Stimulated activated CD8-positive, alpha-beta memory T cell treated with anti-CD3 and anti-CD28 coated beads, Interleukin-7, amount 100 ng/mL, for 1 hour (primary cell): ENCODE results near the gene ZSWIM5.

Source experiments
- DNase-seq, 2 donors: peaks; one replicate each; pipeline ENCODE4 v3.0.0-alpha.2; 2020; ENCODE audit warnings: low read depth in 2 of 2

The ZSWIM5 gene

DNA sequence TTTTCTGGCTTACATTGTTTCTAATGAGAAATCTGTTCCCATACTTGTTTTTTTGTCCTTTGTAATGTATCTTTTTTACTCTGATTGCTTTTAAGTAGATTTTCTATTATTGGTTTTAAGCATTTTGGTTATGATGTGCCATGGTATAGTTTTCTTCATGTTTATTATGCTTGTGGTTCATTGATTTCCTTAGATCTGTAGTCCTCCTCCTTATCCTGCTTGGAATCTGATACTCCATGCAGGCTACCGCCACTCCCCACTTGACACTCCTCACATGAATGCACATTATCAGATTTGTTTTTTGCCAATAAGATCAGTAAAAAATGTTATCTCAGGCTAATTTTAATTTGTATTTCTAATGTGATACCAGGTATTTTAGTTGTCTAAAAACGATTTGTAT lies 173.6 kb downstream of the ZSWIM5 start:
- DNase-seq: no peak

DNA sequence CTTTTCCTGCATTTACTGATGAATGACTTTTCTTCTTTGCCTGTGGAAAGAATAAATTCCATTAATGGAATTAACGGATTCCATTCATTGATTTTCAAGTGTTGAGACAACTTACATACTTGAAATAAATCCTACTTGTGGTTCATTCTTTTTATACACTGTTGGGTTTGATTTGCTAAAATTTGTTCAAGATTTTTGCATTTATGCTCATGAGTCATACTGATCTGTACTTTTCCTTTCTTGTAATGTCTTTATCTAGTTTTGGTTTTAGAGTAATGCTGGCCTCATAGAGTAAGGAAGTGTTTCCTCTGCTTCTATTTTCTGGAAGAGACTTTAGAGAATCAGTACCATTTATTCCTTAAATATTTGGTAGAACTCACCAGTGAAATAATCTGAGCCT lies 180.0 kb downstream of the ZSWIM5 start:
- DNase-seq: no peak

DNA sequence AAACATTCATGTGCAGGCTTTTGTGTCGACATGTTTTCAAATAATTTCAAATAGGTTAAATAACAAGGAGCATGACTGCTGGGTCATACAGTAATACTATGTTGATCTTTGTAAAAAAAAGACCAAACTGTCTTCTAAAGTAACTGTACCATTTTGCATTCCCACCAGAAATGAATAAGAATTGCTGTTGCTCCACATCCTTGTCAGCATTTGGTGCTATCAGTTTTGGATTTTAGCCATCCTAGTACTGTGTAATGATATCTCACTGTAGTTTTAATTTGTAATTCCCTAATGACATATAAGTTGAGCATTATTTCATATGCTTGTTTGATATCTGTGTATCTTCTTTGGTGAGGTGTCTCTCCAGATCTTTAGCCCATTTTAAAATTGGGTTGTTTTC lies 182.7 kb downstream of the ZSWIM5 start:
- no peak for DNase-seq

DNA sequence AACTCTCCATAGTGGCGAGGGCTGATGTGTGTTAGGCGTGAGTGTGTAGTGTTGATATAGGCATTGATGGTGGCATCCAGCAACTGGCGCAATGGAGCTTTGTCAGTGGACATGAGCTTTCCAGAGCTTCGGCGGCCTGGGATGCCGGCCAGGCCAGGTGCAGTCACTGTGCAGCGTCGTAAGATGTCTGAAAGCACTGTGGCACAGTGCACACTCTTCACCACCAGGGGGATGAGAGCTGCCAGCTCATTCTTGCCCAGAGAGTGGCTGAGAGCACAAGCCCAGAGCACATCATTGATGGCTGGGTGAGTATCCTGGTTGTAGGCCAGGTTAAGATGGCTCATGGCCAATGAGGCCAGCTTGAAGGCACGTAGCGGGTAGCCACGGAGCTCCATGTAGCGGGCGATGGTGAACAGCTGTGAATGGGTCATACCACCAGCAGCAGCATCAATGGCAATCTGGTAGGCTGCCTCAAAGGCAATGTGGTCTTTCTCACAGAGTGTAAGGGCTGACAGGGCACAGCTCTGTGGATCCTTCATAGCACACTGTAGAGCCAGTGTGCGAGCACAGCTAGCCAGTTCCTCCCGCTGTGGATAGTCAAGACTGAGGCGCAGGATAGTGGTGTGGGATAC lies 187.7 kb downstream of the ZSWIM5 start:
- no peak for DNase-seq

DNA sequence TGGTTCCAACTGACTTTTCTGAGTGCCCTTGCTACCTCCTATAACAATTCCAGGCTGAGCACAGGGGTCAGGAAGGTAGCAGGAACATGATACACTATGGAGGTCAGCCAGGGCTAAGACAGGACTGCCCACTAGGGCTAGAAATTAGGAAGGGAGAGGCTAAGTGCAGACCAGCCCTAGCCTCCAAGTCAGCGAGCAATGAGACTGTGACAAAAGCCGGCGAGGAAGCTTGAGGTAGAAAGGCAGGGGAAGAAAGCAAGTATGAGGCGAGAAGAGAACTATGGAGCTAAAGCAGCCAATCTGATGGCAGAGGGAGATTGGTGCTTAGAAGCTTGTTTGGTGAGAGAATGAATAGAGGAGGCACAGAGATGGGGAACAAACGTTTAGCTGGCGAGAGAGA lies 189.6 kb downstream of the ZSWIM5 start:
- DNase-seq: no peak

DNA sequence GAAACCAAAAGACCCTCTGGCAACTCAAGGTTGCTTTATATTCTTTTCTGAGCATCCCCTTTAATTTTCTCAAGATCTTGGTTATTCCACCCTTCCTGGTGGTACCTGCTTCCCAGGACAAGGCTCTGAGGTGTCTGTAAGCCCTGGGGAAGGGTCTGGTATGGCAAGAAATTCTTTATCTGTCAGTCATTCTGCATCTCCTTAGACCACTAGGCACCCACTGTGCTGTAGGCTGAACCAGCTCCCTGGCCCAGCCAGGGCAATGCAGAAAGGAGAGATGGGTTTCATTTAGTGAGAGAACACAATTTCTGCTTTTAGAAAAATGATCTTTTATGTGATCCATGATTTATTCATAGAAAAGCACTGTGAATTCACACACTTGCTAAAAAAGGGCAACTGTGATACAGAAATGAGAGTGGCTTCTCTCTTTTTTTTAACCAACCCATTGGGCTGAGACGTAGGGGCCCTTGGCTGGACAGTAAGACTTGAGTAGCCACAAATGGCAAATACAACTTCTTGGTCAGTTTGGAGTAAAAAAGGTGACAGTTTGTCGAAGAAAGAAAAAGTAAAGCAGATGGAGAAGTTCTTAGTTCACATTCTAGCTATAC lies 190.2 kb downstream of the ZSWIM5 start:
- no peak for DNase-seq

DNA sequence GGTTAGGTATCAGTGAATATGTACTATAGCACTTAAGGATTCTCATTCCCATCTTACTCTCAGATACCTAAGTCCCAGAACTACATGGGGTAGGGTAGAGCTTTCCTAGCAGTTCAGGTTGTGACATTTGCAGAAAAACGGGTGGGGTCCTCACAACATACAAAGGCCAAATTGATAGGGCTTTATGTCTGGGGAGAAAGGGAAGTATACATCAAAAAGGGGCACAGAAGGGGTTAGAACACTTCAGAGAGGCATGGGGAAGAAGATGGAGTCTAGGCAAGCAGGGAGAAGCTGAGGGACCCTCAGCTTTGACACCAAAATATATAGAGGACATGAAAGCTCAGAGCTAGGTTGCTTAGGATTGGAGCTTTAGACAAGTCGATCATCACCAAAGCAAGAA lies 190.7 kb downstream of the ZSWIM5 start:
- no peak for DNase-seq

DNA sequence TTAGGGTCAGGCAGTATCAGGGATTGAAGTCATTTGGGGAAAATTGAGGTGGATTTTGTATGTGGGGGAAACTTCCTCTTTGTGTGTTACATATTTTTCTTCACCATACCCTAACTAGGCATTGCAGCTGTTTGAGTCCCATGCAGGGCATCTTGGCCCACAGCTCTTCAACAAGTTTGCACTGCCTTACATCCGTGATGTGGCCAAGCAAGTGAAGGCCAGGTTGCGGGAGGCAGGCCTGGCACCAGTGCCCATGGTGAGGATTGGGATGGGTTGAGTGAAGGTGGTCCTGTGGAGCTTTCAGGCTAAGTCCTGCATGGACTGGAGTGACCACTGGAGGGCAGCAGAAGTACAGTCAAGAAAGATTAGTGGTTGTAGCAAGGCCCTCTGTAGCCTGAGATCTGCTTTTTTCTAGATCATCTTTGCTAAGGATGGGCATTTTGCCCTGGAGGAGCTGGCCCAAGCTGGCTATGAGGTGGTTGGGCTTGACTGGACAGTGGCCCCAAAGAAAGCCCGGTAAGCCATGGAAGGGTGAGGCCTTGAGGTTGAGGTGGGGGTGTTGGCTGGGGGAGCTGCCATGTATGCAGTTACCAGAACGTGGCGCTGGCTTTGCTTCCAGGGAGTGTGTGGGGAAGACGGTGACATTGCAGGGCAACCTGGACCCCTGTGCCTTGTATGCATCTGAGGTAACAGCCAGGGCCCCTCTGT lies 191.9 kb downstream of the ZSWIM5 start:
- DNase-seq: peak; percentile 57 to 62

DNA sequence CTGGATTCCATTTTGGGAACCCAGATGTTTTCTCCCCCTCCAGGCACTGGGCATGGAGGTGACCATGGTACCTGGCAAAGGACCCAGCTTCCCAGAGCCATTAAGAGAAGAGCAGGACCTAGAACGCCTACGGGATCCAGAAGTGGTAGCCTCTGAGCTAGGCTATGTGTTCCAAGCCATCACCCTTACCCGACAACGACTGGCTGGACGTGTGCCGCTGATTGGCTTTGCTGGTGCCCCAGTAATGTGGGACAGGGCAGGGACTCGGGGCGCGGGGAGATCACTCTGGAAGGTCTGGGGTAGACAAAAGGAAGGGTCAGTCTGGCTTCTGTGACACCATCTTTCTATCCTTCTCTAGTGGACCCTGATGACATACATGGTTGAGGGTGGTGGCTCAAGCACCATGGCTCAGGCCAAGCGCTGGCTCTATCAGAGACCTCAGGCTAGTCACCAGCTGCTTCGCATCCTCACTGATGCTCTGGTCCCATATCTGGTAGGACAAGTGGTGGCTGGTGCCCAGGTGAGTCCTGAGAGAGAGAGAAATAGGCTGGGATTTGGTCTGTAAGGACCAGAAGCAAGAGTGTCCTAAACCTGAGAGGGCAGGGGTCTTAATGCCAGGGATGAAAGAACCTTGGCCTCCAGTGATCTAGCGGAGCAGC lies 192.7 kb downstream of the ZSWIM5 start:
- DNase-seq: no peak

DNA sequence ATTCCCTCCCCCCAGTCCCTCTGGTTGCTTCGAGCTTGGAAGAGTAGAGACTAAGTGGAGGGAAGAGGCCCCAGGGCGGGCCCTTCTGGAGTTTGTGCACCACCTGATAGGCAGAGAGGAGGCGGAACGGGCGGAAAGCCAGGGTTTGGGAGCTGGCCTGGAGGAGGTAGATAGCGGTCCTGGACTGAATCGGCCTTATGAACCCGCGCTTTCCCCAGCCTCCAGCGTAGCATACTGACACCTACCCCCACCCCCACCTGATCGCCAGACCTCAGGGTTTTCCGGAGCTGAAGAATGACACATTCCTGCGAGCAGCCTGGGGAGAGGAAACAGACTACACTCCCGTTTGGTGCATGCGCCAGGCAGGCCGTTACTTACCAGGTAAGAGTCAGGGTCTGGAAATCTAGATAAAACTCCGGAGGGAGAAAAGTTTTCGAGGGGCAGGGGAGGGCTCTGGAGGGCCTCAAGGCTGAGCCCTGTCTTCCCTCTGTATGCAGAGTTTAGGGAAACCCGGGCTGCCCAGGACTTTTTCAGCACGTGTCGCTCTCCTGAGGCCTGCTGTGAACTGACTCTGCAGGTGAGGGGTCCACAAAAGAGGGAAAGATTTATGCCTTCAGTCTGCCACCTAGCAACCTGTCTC lies 193.6 kb downstream of the ZSWIM5 start:
- no peak for DNase-seq

DNA sequence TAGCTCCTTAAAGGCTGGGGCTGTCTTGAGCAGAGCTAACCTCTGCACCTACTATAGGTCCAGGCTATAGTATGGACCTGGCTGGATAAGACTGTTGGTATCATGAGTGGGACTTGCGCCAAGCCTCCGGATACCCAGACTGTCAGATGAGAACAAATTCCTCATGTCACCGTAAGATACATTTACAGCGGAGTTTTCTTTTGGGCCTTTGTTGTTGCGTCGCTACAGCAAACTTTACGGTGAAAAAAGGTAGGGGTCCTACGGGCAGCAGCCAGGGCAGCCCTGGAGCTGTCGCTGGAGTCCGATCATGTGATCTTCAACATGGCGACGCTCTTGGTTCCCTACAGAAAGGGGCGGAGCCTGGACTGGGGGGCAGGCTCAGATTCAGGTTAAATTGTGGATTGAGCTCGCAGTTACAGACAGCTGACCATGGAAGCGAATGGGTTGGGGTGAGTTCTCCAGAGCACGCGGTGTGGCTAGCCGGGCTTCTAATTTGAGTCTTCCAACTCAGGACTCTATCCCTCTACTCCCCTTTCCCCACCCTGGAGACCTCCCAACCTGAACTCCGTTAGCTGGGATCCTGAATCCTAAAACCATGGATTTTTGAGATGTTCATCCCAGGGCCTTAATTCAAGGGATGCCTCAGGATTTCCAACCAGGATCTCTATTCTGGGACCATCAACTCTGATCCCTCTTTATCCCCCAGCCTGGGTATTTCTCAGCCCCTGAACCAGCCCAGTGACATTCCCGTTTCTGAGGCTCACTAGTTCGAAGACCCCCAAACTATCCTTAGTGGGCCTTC lies 194.4 kb downstream of the ZSWIM5 start, which contains the start of gene UROD:
TSS of gene UROD (plus strand) at position 418 of the 802 bp plus-strand sequence. CDS start at position 430, 12 bp downstream.
- DNase-seq: peak; percentile 63 to 69

DNA sequence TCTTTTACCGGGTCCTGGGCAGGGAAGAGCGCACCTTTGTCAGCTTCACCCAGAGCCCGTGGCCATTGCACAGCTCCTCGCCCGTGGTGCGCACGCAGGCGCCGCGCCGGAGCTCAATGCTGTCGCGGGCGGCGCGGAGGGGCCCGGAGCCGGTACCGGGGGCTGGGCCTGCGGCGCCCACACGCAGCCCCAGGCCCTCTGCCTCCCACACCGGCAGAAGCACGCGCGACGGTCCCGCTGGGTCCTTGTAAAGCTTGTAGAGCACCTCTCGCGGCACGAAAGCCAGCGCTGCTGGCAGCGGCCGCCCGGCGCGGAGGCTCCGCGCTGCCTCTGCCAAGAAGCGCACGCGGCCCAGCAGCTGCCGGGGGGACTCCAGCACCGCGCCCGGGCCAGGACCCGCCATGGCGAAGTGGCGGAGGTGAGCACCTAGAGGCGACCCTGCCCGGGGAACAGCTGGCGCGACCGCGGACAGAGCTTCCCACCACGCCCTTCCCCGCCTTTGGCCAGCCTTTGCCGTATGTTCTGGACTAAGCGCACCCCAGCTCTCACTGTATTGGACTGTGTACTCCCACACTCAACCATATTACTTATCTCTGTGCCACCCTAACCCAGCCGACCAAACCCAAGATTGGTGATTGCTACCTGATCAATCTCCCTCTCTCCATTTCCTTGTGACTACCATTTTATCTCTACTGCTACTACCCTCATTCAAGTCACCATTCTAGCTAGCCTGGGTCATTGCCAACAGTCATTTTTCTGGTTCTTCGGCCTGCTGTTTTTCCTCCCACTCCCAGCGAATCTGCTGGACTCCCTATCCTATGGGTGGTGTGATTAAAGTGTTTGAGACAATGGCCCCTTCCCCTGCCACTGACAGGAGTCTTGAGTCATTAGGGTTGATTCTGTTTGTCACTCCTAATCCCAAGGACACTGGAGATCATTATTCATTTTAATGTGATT lies 195.3 kb downstream of the ZSWIM5 start, which contains the start of gene HECTD3:
TSS of gene HECTD3 (minus strand) at position 470 of the 957 bp plus-strand sequence. CDS start at position 403, 67 bp downstream.
- peak; percentile 34 to 50 for DNase-seq

DNA sequence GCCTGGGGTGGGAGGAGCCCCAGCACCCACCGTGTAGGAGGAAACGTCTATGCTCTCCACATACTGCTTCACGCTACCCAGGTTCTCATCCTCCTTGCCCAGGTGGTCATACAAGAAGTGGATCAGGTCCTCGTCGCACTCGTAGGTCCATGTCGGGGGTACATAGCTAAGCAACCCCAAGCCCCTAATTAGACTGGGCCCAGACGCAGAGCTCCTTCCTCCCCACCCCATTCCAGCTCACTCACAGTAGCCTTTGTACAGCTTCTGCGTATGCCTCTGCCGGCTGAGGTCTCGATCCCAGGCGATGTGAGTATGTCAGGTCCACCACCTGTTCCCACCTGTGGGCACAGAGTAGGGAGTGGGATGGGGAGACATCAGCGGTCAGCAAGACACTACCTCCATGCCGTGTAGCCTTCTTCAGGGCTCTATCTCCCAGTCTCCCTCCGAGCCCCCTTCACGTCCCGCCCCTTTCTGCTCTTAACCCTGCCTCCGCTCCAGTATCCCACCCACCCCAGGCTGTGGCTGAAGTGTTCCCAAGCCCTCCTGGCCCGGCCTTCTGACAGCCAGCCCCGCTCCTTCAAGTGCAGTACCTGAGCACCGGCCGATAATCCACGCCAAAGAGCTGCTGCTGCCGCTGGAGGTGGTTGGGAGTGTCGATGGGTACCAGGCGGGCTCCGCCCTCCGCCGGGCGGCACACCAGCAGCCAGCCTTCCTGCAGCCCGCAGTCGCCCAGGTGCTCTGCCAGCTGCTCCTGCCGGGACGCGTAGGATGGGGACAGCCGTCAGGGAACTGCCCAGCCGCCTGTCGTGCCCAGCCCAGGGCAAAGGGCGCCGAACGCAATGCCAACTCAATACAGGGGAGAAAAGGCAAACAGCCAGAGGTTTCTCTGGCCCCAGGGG lies 196.2 kb downstream of the ZSWIM5 start:
- no peak for DNase-seq

DNA sequence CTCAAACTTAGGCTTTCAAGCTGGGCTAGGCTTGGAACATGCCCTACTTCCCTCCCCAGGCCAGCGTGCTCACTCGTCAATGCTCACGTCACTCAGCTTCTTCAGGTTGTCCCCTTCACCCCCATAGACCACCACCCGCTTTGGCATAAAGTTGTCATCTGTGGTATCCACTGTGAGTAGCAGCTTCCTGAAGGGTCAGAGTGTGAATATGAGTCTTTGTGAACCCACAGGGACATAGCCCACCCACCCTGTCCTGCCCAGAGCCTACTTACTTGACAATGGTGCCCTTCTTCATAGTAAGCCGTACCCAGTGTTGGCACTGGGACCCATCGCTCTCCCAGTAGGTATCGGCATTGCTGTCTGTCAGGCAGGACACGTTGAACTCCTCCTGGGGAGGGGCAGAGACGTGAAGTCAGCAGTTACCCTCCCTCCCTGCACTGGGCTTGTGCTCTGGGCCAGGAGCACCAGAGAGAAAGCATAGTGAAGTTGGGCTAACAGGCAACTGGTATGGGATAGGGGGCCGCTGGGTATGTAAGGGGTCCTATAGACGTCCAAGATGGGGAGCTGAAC lies 197.0 kb downstream of the ZSWIM5 start:
- no peak for DNase-seq

DNA sequence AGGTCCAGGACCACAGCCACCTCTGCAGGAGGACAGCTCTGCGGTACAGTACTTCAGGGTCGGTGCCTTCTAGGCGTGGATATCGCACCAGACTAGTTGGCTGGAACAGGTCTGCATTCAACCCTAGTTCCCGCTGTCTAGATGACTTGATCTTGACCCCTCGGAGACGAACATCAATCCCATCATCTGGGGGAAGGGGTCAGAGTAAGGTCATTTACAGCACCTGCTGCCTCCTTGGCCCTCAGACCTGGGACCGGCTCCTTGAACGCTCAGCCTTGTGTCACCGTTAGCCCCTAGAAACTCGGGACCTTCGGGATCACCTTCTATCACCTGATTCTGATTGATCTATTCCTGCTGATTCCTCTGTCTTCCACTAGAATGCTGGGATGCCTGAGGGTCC lies 197.9 kb downstream of the ZSWIM5 start:
- no peak for DNase-seq

DNA sequence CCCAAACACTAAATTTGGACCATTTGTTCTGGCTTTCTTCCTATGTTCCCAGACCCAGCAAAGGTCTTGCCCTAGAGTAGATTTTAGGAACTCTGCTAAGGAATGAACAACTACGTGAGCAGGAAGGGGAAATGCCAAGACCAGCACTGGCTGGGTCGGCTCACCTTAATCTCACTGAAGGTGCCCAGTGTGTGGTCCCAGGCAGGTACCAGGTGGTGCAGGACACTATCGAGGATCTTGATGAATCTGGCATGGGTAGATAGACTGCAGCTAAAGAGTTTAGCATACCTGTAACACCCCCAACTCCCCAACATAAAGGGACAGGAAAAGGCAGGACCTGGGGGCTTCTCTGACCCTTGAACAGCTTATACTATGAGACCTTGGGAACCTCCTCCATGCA lies 198.3 kb downstream of the ZSWIM5 start:
- DNase-seq: no peak

DNA sequence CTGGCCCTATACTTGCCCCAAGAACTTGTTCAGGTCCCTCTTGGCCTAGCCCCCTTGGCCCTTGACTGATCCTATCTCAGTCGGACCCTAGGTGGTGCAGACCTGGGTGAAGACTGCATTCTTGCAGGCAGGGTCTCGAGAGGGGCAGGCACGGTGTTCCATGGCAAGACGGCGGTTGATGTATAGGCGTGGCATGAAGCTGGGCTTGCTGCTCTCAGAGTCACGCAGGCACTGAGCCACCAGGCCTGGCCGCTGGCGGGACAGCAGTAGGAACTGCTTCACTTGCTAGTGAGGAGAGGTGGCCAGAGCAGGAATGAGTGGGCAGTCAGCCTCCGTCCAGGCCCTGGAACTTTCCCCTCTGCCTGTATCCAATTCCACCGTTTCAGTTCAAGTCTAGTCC lies 199.1 kb downstream of the ZSWIM5 start:
- no peak for DNase-seq

DNA sequence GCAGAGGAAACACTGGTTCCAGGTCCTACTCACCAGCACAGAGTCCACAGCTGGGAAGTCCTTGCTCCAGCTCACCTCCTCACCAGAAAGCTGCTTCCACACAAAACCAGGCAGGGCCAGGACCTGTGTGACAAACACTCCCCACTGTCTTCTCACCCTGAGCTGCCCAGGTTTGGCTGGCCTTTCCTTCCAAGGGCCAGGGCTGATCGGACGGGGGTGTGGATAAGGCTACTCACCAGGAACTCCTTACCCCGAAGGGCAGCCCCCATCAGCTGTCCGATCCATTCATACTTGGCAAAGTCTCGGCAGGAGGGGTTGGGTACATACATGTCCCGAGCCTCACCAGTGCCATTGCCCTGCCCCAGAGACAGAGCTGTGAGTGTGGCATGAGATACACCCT lies 200.6 kb downstream of the ZSWIM5 start:
- no peak for DNase-seq
